Liver (tissue), 9 donors: ENCODE data around the gene TMEM132E. TPM values are rescaled to one million over a fixed set of nuclear protein-coding genes. Genes with fewer than 3 reads are reported as not detected.

ENCODE experiments used
- DNase-seq: peaks from one replicate; pipeline ENCODE4 v3.0.0-alpha.2; 2017; ENCODE audit warnings: low spot score
- H3K27ac ChIP-seq, 2 donors: one replicate each; pipeline ENCODE4 v1.7.0; 2013; ENCODE audit warnings: inconsistent platforms in 2 of 2, low read length in 2 of 2, control low read depth in 1 of 2, low read depth in 1 of 2, mild to moderate bottlenecking in 1 of 2
- H3K27me3 ChIP-seq, 4 donors: one replicate each; pipeline versions ENCODE4 v1.6.1 to v1.7.0; 2013; ENCODE audit warnings: low read length in 3 of 4, inconsistent platforms in 1 of 4, mild to moderate bottlenecking in 1 of 4, moderate library complexity in 1 of 4; ENCODE audit not compliant: control insufficient read depth in 4 of 4, insufficient read depth in 4 of 4
- H3K36me3 ChIP-seq, 4 donors: one replicate each; pipeline versions ENCODE4 v1.6.1 to v1.7.0; 2013; ENCODE audit warnings: low read length in 3 of 4, mild to moderate bottlenecking in 3 of 4, low read depth in 1 of 4, moderate library complexity in 1 of 4; ENCODE audit not compliant: control insufficient read depth in 4 of 4, insufficient read depth in 3 of 4
- H3K4me1 ChIP-seq, 4 donors: one replicate each; pipeline versions ENCODE4 v1.6.1 to v1.7.0; 2013; ENCODE audit warnings: low read length in 3 of 4, mild to moderate bottlenecking in 3 of 4, moderate library complexity in 1 of 4; ENCODE audit not compliant: control insufficient read depth in 4 of 4, insufficient read depth in 4 of 4
- H3K4me3 ChIP-seq, 3 donors: one replicate each; pipeline versions ENCODE4 v1.6.1 to v1.7.0; 2013; ENCODE audit warnings: low read length in 3 of 3, control low read depth in 1 of 3, low read depth in 1 of 3, mild to moderate bottlenecking in 1 of 3
- H3K9ac ChIP-seq, 2 donors: one replicate each; pipeline ENCODE4 v1.7.0; 2013; ENCODE audit warnings: low read length in 2 of 2, mild to moderate bottlenecking in 2 of 2, moderate library complexity in 2 of 2, control low read depth in 1 of 2, low read depth in 1 of 2
- H3K9me3 ChIP-seq, 4 donors: one replicate each; pipeline versions ENCODE4 v1.6.1 to v1.7.0; 2013; ENCODE audit warnings: low read length in 3 of 4; ENCODE audit not compliant: control insufficient read depth in 4 of 4
- EGR1 ChIP-seq, 2 donors: IDR thresholded peaks; 2 replicates each; pipeline ENCODE4 v1.6.1; 2016 to 2018; ENCODE audit warnings: antibody characterized with exemption in 2 of 2, low read depth in 2 of 2
- FOXA1 ChIP-seq: IDR thresholded peaks from 2 replicates; pipeline ENCODE4 v1.6.1; 2016; ENCODE audit warnings: antibody characterized with exemption
- FOXA2 ChIP-seq: IDR thresholded peaks from 2 replicates; pipeline ENCODE4 v1.6.1; 2016; ENCODE audit warnings: antibody characterized with exemption
- GABPA ChIP-seq, 2 donors: IDR thresholded peaks in 1 of 2; conservative IDR thresholded peaks in 1 of 2; 2 replicates each; pipeline ENCODE4 v1.6.1; 2016; ENCODE audit warnings: antibody characterized with exemption in 2 of 2, mild to moderate bottlenecking in 1 of 2, moderate library complexity in 1 of 2
- HNF4A ChIP-seq, 2 donors: conservative IDR thresholded peaks; 2 replicates each; pipeline ENCODE4 v1.6.1; 2016; ENCODE audit warnings: antibody characterized with exemption in 2 of 2, mild to moderate bottlenecking in 2 of 2
- HNF4G ChIP-seq: IDR thresholded peaks from 2 replicates; pipeline ENCODE4 v1.6.1; 2016; ENCODE audit warnings: antibody characterized with exemption
- MAX ChIP-seq: IDR thresholded peaks from 2 replicates; pipeline ENCODE4 v1.6.1; 2016; ENCODE audit warnings: antibody characterized with exemption
- NR2F2 ChIP-seq: IDR thresholded peaks from 2 replicates; pipeline ENCODE4 v1.6.1; 2016; ENCODE audit warnings: antibody characterized with exemption
- REST ChIP-seq: IDR thresholded peaks from 2 replicates; pipeline ENCODE4 v1.6.1; 2016; ENCODE audit warnings: antibody characterized with exemption, mild to moderate bottlenecking
- SP1 ChIP-seq: IDR thresholded peaks from 2 replicates; pipeline ENCODE4 v1.6.1; 2018; ENCODE audit warnings: antibody characterized with exemption, mild to moderate bottlenecking
- TAF1 ChIP-seq: conservative IDR thresholded peaks from 2 replicates; pipeline ENCODE4 v1.6.1; 2016; ENCODE audit warnings: antibody characterized with exemption, mild to moderate bottlenecking
- YY1 ChIP-seq: IDR thresholded peaks from 2 replicates; pipeline ENCODE4 v1.6.1; 2016; ENCODE audit warnings: antibody characterized with exemption, mild to moderate bottlenecking
- WGBS: extraction: QIAGEN DNeasy Blood & Tissue Kit; methylation state at CpG from one replicate; pipeline ENCODE4 v1.1.7; 2013; 5-methylcytosine and 5-hydroxymethylcytosine counted together
- polyA plus RNA-seq, 2 donors: library from polyadenylated mRNA; stranded (reverse) in 1 of 2; unstranded in 1 of 2; fragments of 200-250 nt in 1 of 2; fragments of >200 nt in 1 of 2; fragmentation: Nextera tagmentation in 1 of 2; extraction: Ambion mirVana in 1 of 2; gene quantifications; one replicate each; pipeline versions ENCODE4 v1.2.1 to v1.2.3, GENCODE V29; 2013 to 2015
- total RNA-seq, 2 donors: library from RNA; depleted of rRNA; stranded (reverse); fragments of >200 nt; gene quantifications; one replicate each; pipeline ENCODE4 v1.2.3, GENCODE V29; 2014
- TF ChIP-seq, protein P1 (sequence below): IDR thresholded peaks from 2 replicates; pipeline ENCODE4 v1.6.1; 2016; ENCODE audit warnings: antibody characterized with exemption
- TF ChIP-seq, protein P2 (sequence below): fragments of 150-350 bp; IDR thresholded peaks from 2 replicates; pipeline ENCODE4 v1.5.1; 2017; ENCODE audit warnings: improper control_type of control experiment, low read depth, low read length; ENCODE audit not compliant: missing input control
- donor health status: healthy.
- donor health status: healthy.
- donor health status: healthy.
- donor health status: healthy.
- donor health status: healthy.

TMEM132E gene
- total and polyA plus RNA-seq, 4 donors: 0.25 to 1.2 (median 0.46) TPM; not detected in 1

DNA sequence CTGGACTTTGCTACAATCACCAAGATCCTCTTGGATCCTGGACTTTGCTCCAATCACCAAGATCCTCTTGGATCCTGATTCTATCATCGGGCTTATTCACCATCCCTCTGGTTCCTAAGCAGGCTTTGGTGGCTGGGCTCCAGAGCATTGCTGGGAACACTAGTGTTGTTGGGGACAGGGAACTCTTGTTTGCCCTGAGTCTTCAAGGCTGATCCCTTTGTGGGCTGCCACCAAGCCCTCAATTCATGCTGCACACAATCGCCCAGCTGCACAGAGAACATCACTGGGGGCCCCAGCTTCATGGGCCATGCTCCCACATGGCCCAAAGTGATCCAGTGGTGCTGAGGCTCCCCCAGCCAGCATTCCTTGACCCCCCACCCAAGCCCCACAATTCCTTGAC lies 88.3 kb downstream of the TMEM132E start (continued):
- TF ChIP-seq, protein P1, sequence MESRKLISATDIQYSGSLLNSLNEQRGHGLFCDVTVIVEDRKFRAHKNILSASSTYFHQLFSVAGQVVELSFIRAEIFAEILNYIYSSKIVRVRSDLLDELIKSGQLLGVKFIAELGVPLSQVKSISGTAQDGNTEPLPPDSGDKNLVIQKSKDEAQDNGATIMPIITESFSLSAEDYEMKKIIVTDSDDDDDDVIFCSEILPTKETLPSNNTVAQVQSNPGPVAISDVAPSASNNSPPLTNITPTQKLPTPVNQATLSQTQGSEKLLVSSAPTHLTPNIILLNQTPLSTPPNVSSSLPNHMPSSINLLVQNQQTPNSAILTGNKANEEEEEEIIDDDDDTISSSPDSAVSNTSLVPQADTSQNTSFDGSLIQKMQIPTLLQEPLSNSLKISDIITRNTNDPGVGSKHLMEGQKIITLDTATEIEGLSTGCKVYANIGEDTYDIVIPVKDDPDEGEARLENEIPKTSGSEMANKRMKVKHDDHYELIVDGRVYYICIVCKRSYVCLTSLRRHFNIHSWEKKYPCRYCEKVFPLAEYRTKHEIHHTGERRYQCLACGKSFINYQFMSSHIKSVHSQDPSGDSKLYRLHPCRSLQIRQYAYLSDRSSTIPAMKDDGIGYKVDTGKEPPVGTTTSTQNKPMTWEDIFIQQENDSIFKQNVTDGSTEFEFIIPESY: no peak
- TF ChIP-seq NR2F2: no peak

- Histone ChIP-seq H3K27me3 (peaks cover 0 to 3% (median 1%) of the 10 kb centered on the region in 4 donors), H3K27ac (no peak overlapping the region), H3K4me3 (no peak overlapping the region), H3K9ac (no peak overlapping the region), H3K9me3 (no peaks in the 10 kb centered on the region), H3K36me3 (no peaks in the 10 kb centered on the region), H3K4me1 (no peaks in the 10 kb centered on the region)
- 71% methylated on average over 3 of the region's 3 CpGs for WGBS
- no peak for DNase-seq
- TF ChIP-seq, protein P1: no peak
- no peak for TF ChIP-seq NR2F2
- TF ChIP-seq HNF4A (conservative IDR thresholded peaks at IDR 0.05): no peak
- no peak for TF ChIP-seq YY1
- TF ChIP-seq FOXA1: no peak
- no peak for TF ChIP-seq GABPA (IDR thresholded peaks at IDR 0.05 in 1 of 2, conservative IDR thresholded peaks at IDR 0.05 in 1 of 2)
- TF ChIP-seq EGR1 (IDR thresholded peaks at IDR 0.05; ENCODE audit: low read depth in 2 of 2): no peak
- no peak for TF ChIP-seq FOXA2
- no peak for TF ChIP-seq MAX
These were observed 88.8 kb downstream of the TMEM132E start for GRCh38 chr17:34668206-34668605.

DNA sequence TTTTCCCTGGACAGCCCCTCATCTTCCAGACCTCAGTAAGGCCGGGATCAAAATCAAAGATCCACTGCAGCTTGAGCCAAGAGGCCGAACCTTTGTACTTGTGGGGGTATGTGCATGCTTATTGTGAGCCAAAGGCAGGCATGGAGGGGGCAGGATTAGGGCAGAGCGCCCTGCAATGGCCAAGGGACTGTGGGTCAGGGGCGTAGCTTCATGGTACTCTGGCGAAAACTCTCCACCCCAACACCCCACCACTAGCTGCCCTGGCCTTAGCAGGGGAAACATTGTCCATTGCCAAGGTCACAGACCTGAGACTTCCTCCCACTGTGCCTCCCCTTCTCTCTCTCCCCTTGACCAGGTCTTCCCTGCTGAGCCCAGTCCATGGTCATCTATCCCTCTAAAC lies 90.1 kb downstream of the TMEM132E start:
- Histone ChIP-seq H3K4me1 (no peaks in the 10 kb centered on the region), H3K4me3 (no peak overlapping the region), H3K36me3 (no peaks in the 10 kb centered on the region), H3K27ac (no peak overlapping the region), H3K9ac (no peak overlapping the region), H3K27me3 (peaks cover 0 to 3% (median 1%) of the 10 kb centered on the region in 4 donors), H3K9me3 (no peaks in the 10 kb centered on the region)
- DNase-seq: no peak
- TF ChIP-seq, protein P1: no peak
- TF ChIP-seq, protein P2, sequence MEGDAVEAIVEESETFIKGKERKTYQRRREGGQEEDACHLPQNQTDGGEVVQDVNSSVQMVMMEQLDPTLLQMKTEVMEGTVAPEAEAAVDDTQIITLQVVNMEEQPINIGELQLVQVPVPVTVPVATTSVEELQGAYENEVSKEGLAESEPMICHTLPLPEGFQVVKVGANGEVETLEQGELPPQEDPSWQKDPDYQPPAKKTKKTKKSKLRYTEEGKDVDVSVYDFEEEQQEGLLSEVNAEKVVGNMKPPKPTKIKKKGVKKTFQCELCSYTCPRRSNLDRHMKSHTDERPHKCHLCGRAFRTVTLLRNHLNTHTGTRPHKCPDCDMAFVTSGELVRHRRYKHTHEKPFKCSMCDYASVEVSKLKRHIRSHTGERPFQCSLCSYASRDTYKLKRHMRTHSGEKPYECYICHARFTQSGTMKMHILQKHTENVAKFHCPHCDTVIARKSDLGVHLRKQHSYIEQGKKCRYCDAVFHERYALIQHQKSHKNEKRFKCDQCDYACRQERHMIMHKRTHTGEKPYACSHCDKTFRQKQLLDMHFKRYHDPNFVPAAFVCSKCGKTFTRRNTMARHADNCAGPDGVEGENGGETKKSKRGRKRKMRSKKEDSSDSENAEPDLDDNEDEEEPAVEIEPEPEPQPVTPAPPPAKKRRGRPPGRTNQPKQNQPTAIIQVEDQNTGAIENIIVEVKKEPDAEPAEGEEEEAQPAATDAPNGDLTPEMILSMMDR: no peak
- TF ChIP-seq SP1 (no peak), REST (no peak), TAF1 (no peak), FOXA2 (no peak), HNF4G (no peak), YY1 (no peak)
- 59% methylated on average over 5 of the region's 5 CpGs for WGBS
